OCI-LY3 (cell line): ENCODE data around the gene ZNF585A.
"Not testable (repeated sequence)": the region's sequence is repeated elsewhere in the genome, so short reads cannot be mapped to it uniquely, and the experiment has no call there.

ENCODE experiments used
- H2AFZ ChIP-seq: fragments of 200-600, 300-600 bp; shearing (Covaris generic); 2 replicates; pipeline ENCODE4 v1.6.0; 2014; ENCODE audit warnings: antibody characterized with exemption, low read depth, low read length
- H3K27ac ChIP-seq: fragments of 200-600, 300-600 bp; sonication (generic); 2 replicates; pipeline ENCODE4 v1.5.1; 2014; ENCODE audit warnings: mild to moderate bottlenecking, low read length, moderate library complexity, mixed read lengths
- H3K27me3 ChIP-seq: fragments of 200-600, 300-600 bp; sonication (generic); 2 replicates; pipeline ENCODE4 v1.6.1; 2014; ENCODE audit warnings: low read depth, low read length, mixed read lengths
- H3K36me3 ChIP-seq: fragments of 200-600, 300-600 bp; sonication (generic); replicated peaks from 2 replicates; pipeline ENCODE3; 2014; ENCODE audit warnings: low read depth, low read length, mixed read lengths
- H3K4me1 ChIP-seq: fragments of 300-600, 200-600 bp; sonication (generic); 2 replicates; pipeline ENCODE4 v1.6.1; 2014; ENCODE audit warnings: low read length, mixed read lengths
- H3K4me2 ChIP-seq: fragments of 200-600, 300-600 bp; sonication (generic); 2 replicates; pipeline ENCODE4 v1.6.1; 2014; ENCODE audit warnings: low read length, mixed read lengths
- H3K4me3 ChIP-seq: fragments of 300-600, 200-600 bp; sonication (generic); 2 replicates; pipeline ENCODE4 v1.5.1; 2014; ENCODE audit warnings: antibody characterized with exemption, mild to moderate bottlenecking, low read length, moderate library complexity
- H3K79me2 ChIP-seq: fragments of 300-600, 200-600 bp; shearing (Covaris generic); 2 replicates; pipeline ENCODE4 v1.6.1; 2014; ENCODE audit warnings: mild to moderate bottlenecking, low read length, mixed read lengths
- H3K9ac ChIP-seq: fragments of 300-600, 200-600 bp; shearing (Covaris generic); 2 replicates; pipeline ENCODE4 v1.6.0; 2014; ENCODE audit warnings: mild to moderate bottlenecking, low read length, moderate library complexity
- H3K9me3 ChIP-seq: fragments of 200-600, 300-600 bp; shearing (Covaris generic); 2 replicates; pipeline ENCODE4 v1.6.1; 2014; ENCODE audit warnings: low read length, mixed read lengths; ENCODE audit not compliant: insufficient read depth
- H4K20me1 ChIP-seq: fragments of 200-600, 300-600 bp; sonication (generic); 2 replicates; pipeline ENCODE4 v1.6.1; 2016; ENCODE audit warnings: low read length, mixed read lengths; ENCODE audit not compliant: insufficient read depth
- CTCF ChIP-seq: fragments of 200-600, 300-600 bp; sonication (generic); IDR thresholded peaks from 2 replicates; pipeline ENCODE4 v1.5.1; 2014; ENCODE audit warnings: antibody characterized with exemption, low read length, low read depth
- EZH2phosphoT487 ChIP-seq: fragments of 200-600 bp; shearing (Covaris generic); IDR thresholded peaks from 2 replicates; pipeline ENCODE4 v1.6.1; 2018; ENCODE audit warnings: antibody characterized with exemption, mixed run types, low read depth

ZNF585A gene

DNA sequence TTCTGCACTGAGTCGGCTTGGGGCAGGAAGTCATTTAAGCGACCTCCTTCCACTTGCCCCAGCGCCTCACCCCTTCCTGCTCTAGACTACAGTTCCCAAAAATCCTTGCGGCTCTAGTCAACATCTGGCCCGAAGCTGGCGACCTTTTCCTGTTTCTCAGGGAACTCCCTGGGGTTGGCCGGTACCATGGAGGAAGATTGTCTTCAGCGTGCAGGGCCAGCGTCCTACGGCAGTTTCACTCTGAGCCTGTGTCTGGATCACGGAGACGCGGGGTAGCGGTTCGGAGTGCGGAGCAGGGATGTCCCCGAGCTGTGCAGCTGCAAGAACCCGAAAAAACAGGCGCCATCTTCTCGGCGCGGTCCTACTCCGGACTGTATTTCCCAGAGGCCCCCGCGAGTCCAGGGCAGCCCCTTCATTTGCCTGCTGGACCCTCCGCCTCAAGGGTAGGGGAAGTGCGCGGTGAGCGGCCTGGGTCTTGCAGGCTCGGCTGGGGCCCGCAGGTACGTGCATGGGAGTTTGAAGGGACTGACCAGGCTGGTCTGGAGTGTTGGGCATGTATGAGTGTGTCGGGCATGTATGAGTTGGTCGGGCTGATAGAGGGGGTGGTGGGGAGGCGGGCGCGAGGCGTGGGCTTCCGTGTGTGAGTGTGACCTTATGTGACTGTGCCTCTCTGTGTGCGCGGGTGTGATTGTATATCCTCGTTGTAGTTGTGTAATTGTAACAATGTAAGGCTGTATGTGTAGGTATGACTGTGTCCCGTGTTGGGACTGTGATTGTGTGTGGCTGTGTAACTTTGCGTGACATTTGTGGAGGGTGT, 45.5 kb upstream of the ZNF585A start, which contains the start of gene ZNF383:
TSS of gene ZNF383 (plus strand) at position 440 of the 817 bp plus-strand sequence. CDS start 12,240 bp downstream, outside the sequence.
- no peaks in the 10 kb centered on the region for H4K20me1 ChIP-seq
- peaks cover 32% of the 10 kb centered on the region for H3K36me3 ChIP-seq
- peaks cover 6% of the 10 kb centered on the region; the same call in 1 of the 2 replicates for H3K4me1 ChIP-seq
- H3K9ac ChIP-seq = peak within 1 kb of the TSS; percentile 96
- H3K79me2 ChIP-seq = peaks cover 27% of the 10 kb centered on the region
- H3K27me3 ChIP-seq = no peaks in the 10 kb centered on the region
- peak within 1 kb of the TSS; percentile 92 for H3K4me2 ChIP-seq
- H3K27ac ChIP-seq = peak within 1 kb of the TSS; percentile 84
- peak within 1 kb of the TSS; percentile 92 for H3K4me3 ChIP-seq
- TF ChIP-seq CTCF (no peak), EZH2phosphoT487 (no peak)
- H2AFZ ChIP-seq = peak within 1 kb of the TSS; percentile 99
- H3K9me3 ChIP-seq = peaks cover 11% of the 10 kb centered on the region; the same call in 1 of the 2 replicates

DNA sequence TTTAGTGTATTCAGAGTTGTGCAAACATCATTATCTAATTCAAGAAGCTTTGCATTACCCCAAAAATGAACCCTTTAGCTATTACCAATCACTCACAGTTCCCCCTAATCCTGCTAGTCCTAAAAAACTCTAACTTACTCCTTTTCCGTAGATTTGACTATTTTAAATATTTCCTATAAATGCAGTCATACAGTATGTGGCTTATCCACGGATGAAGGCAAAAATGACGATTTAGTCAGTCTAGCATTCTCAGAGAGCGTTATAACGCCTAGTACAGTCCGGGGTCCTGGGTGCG, 44.9 kb upstream of the ZNF585A start:
- Histone ChIP-seq H4K20me1 (no peaks in the 10 kb centered on the region), H3K27ac (peak overlapping the region; percentile 84), H3K36me3 (peaks cover 26% of the 10 kb centered on the region), H3K4me1 (peaks cover 6% of the 10 kb centered on the region; the same call in 1 of the 2 replicates), H2AFZ (peak overlapping the region; percentile 99), H3K79me2 (peaks cover 27% of the 10 kb centered on the region), H3K4me2 (peak overlapping the region; percentile 83), H3K9ac (peak overlapping the region; percentile 96), H3K27me3 (no peaks in the 10 kb centered on the region), H3K4me3 (peak overlapping the region; percentile 92), H3K9me3 (peaks cover 7% of the 10 kb centered on the region; the same call in 1 of the 2 replicates)
- no peak for TF ChIP-seq CTCF
- no peak for TF ChIP-seq EZH2phosphoT487

DNA sequence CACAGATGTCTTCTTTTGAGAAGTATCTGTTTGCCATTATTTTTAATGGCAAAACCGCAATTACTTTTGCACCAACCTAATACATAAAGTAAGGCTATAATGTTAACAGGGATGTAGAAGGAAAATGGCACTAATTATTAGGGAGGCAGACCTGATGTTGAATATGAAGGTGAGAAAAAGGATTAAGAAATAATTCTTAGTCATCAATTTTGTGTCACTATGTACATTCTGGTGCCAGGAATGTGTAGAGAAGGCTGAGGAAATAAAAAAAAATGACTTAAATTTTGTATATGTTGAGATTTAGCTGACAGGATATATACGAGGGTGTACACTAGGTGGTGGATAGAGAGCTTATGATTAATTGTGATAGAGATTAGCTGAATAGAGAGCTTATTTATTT, 25.3 kb upstream of the ZNF585A start:
- Histone ChIP-seq H4K20me1 (no peaks in the 10 kb centered on the region), H3K9me3 (peaks cover 9% of the 10 kb centered on the region; the same call in 1 of the 2 replicates), H3K4me3 (no peak overlapping the region), H3K9ac (no peak overlapping the region), H2AFZ (no peak overlapping the region), H3K4me1 (no peaks in the 10 kb centered on the region), H3K36me3 (peaks cover 49% of the 10 kb centered on the region), H3K4me2 (no peak overlapping the region), H3K27me3 (no peaks in the 10 kb centered on the region), H3K27ac (no peak overlapping the region), H3K79me2 (no peaks in the 10 kb centered on the region)
- TF ChIP-seq EZH2phosphoT487 = no peak
- no peak for TF ChIP-seq CTCF

DNA sequence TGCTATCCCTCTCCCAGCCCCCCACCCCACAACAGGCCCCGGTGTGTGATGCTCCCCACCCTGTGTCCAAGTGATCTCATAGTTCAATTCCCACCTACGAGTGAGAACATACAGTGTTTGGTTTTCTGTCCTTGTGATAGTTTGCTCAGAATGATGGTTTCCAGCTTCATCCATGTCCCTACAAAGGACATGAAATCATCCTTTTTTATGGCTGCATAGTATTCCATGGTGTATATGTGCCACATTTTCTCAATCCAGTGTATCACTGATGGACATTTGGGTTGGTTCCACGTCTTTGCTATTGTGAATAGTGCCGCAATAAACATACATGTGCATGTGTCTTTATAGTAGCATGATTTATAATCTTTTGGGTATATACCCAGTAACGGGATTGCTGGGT, 24.6 kb upstream of the ZNF585A start:
- H3K9me3 ChIP-seq, H3K4me3 ChIP-seq, H3K4me1 ChIP-seq, H3K9ac ChIP-seq, H3K4me2 ChIP-seq, H2AFZ ChIP-seq, H3K79me2 ChIP-seq, H3K27ac ChIP-seq, H4K20me1 ChIP-seq, H3K27me3 ChIP-seq: not testable (repeated sequence)
- H3K36me3 ChIP-seq = peaks cover 46% of the 10 kb centered on the region

GRCh38 chr19:37195248-37195647, 22.8 kb upstream of the ZNF585A start:
- H3K9me3 ChIP-seq = peaks cover 19% of the 10 kb centered on the region; the same call in 1 of the 2 replicates
- H3K27ac ChIP-seq, H3K4me1 ChIP-seq: not testable (repeated sequence)

GRCh38 chr19:37186071-37186470, 13.6 kb upstream of the ZNF585A start:
- not testable (repeated sequence) for H3K79me2 ChIP-seq, H3K27ac ChIP-seq, H3K9ac ChIP-seq, H3K27me3 ChIP-seq, H3K4me2 ChIP-seq, H2AFZ ChIP-seq, H3K4me1 ChIP-seq, H3K4me3 ChIP-seq, H4K20me1 ChIP-seq
- peaks cover 35% of the 10 kb centered on the region for H3K9me3 ChIP-seq
- H3K36me3 ChIP-seq = peaks cover 78% of the 10 kb centered on the region

More at GRCh38 chr19:37195248-37195647, 22.8 kb upstream of the ZNF585A start:
- H3K36me3 ChIP-seq = peaks cover 49% of the 10 kb centered on the region
- not testable (repeated sequence) for H2AFZ ChIP-seq, H3K9ac ChIP-seq, H3K4me2 ChIP-seq, H3K4me3 ChIP-seq, H4K20me1 ChIP-seq, H3K79me2 ChIP-seq, H3K27me3 ChIP-seq
